C4-2B (cell line): Measurements from ENCODE around the gene OCA2.

Source experiments
- H3K27ac ChIP-seq: fragments of 450-650 bp; 2 replicates; pipeline ENCODE4 v1.5.1; 2017
- CTCF ChIP-seq: fragments of 450-650 bp; conservative IDR thresholded peaks from 2 replicates; pipeline ENCODE4 v1.5.1; 2017; ENCODE audit warnings: mild to moderate bottlenecking
- ZFX ChIP-seq: fragments of 450-650 bp; IDR thresholded peaks from 2 replicates; pipeline ENCODE4 v1.6.1; 2017

OCA2 gene

GRCh38 chr15:27894645-27895044 is 204.5 kb downstream of the OCA2 start:
- no peak overlapping the region for H3K27ac ChIP-seq
- TF ChIP-seq CTCF: no peak
- TF ChIP-seq ZFX: no peak

DNA sequence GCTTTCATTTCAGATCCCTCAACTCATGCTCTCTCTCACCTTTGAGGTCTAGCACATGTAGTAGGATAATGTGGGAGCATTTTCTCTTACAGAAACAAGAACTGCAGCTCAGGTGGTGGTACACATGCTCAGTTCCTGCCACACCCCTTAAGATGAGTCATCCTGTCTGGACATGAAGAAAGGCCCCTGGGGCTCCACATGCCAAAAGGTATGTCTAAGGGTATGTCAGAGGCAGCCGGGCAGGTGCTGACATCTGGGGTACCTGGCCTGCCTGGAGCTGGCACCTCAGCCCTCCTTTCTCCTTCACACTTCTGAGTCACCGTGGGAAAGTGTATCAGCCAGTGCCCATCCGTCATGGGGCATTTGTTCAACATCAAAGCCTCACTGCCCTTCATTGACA is 209.9 kb downstream of the OCA2 start:
- H3K27ac ChIP-seq: no peak overlapping the region

GRCh38 chr15:27885201-27885600 is 213.9 kb downstream of the OCA2 start:
- H3K27ac ChIP-seq: no peak overlapping the region
- no peak for TF ChIP-seq ZFX
- TF ChIP-seq CTCF: no peak

More for the DNA sequence above, 209.9 kb downstream of the OCA2 start:
- TF ChIP-seq CTCF (no peak), ZFX (no peak)

- TF ChIP-seq CTCF: no peak
- TF ChIP-seq ZFX: no peak
- H3K27ac ChIP-seq: no peak overlapping the region
Measured at GRCh38 chr15:27884726-27885125, 214.4 kb downstream of the OCA2 start.

DNA sequence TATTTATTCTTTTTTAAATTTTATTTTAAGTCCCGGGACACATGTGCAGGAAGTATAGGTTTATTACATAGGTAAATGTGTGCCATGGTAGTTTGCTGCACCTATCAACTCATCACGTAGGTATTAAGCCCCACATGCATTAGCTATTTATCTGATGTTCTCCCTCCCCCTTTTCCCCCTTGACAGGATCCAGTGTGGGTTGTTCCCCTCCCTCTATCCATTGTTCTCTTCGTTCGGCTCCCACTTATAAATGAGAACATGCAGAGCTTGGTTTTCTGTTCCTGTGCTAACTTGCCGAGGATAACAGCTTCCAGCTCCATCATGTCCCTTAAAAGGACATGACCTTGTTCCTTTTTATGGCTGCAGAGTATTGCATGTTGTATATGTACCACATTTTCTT is 220.3 kb downstream of the OCA2 start:
- no peak overlapping the region for H3K27ac ChIP-seq
- TF ChIP-seq ZFX (no peak), CTCF (no peak)

GRCh38 chr15:27873828-27874227 is 225.3 kb downstream of the OCA2 start:
- H3K27ac ChIP-seq: no peak overlapping the region
- TF ChIP-seq ZFX (no peak), CTCF (no peak)

DNA sequence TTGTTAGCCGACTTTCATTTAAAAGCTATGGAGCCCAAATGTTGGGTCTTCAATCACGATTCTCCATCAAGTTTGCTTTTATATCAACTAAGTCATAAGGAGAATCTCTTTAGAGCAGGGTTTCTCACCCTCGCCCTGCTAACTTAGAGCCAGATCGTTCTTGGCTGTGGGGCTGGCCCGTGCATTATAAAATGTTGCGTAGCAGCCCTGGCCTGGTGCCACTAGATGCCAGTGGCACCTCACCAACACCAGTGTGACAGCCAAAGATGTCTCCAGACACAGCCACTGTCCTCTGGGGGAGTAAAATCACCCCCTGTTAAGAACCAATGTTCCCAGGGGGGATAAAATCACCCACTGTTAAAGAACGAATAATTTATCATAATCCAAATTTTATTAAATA is 226.1 kb downstream of the OCA2 start:
- no peak for TF ChIP-seq CTCF
- TF ChIP-seq ZFX: no peak
- no peak overlapping the region for H3K27ac ChIP-seq
